GM23338 (cell line): ENCODE data around the gene BMS1. TPM values are rescaled to one million over a fixed set of nuclear protein-coding genes. Genes with fewer than 3 reads are reported as not detected.
A peak's percentile ranks its signal among the peaks of the same experiment; 100 is the strongest.

Experiments
- ATAC-seq: fragments of 200-7000 bp; cut with Tn5 transposase; 3 replicates; pipeline ENCODE4 v1.9.1; 2020
- DNase-seq: peaks from one replicate; pipeline ENCODE4 v3.0.0-alpha.2; 2015; ENCODE audit warnings: low spot score
- H2AFZ ChIP-seq: fragments of 200-600 bp; sonication (generic); 2 replicates; pipeline ENCODE4 v1.8.0; 2016; ENCODE audit warnings: antibody characterized with exemption, mild to moderate bottlenecking, moderate library complexity
- H3F3A ChIP-seq: fragments of 200-600 bp; sonication (generic); replicated peaks from 2 replicates; pipeline ENCODE4 v1.8.0; 2017; ENCODE audit warnings: antibody characterized with exemption, mixed run types, low read depth
- H3K27ac ChIP-seq: fragments of 200-600 bp; sonication (generic); 2 replicates; pipeline ENCODE4 v1.6.1; 2016; ENCODE audit warnings: low read depth
- H3K27me3 ChIP-seq: fragments of 200-600 bp; sonication (generic); 2 replicates; pipeline ENCODE4 v1.8.0; 2016; ENCODE audit warnings: mild to moderate bottlenecking, mixed run types, moderate library complexity; ENCODE audit not compliant: insufficient read depth
- H3K36me3 ChIP-seq: fragments of 200-600 bp; sonication (generic); 2 replicates; pipeline ENCODE4 v1.8.0; 2016; ENCODE audit warnings: mild to moderate bottlenecking; ENCODE audit not compliant: insufficient read depth
- H3K4me1 ChIP-seq: fragments of 200-600 bp; sonication (generic); 2 replicates; pipeline ENCODE4 v1.8.0; 2016; ENCODE audit warnings: mild to moderate bottlenecking, moderate library complexity; ENCODE audit not compliant: insufficient read depth
- H3K4me2 ChIP-seq: fragments of 200-600 bp; sonication (generic); 2 replicates; pipeline ENCODE4 v1.7.1; 2017; ENCODE audit warnings: mixed run types
- H3K4me3 ChIP-seq: fragments of 200-600 bp; sonication (generic); 2 replicates; pipeline ENCODE4 v1.6.1; 2016; ENCODE audit warnings: mixed run types
- H3K79me2 ChIP-seq: fragments of 200-600 bp; sonication (generic); replicated peaks from 2 replicates; pipeline ENCODE4 v1.8.0; 2017; ENCODE audit warnings: mild to moderate bottlenecking; ENCODE audit not compliant: insufficient read depth
- H3K9me2 ChIP-seq: fragments of 200-600 bp; sonication (generic); 2 replicates; pipeline ENCODE4 v1.8.0; 2017; ENCODE audit not compliant: insufficient read depth
- H4K20me1 ChIP-seq: fragments of 200-600 bp; sonication (generic); replicated peaks from 2 replicates; pipeline ENCODE4 v1.8.0; 2017; ENCODE audit warnings: mild to moderate bottlenecking; ENCODE audit not compliant: insufficient read depth
- H3K27ac Mint-ChIP-seq: 2 replicates; pipeline ENCODE4 v1.8.0; 2020; ENCODE audit warnings: inconsistent platforms, mild to moderate bottlenecking, moderate library complexity, mixed read lengths
- H3K27me3 Mint-ChIP-seq: 3 replicates; pipeline ENCODE4 v1.8.0; 2022; ENCODE audit warnings: low read depth, mild to moderate bottlenecking, moderate library complexity, mixed read lengths, inconsistent platforms; ENCODE audit not compliant: insufficient read depth, poor library complexity
- H3K36me3 Mint-ChIP-seq: 3 replicates; pipeline ENCODE4 v1.8.0; 2021; ENCODE audit warnings: low read depth, mild to moderate bottlenecking, inconsistent platforms, moderate library complexity, mixed read lengths
- H3K4me1 Mint-ChIP-seq: 3 replicates; pipeline ENCODE4 v1.8.0; 2020; ENCODE audit warnings: mild to moderate bottlenecking, inconsistent platforms, mixed read lengths
- H3K4me3 Mint-ChIP-seq: 3 replicates; pipeline ENCODE4 v1.8.0; 2021; ENCODE audit warnings: moderate library complexity, mild to moderate bottlenecking, inconsistent platforms, mixed read lengths
- H3K9me3 Mint-ChIP-seq: 3 replicates; pipeline ENCODE4 v1.8.0; 2020; ENCODE audit warnings: moderate library complexity, mild to moderate bottlenecking, inconsistent platforms, mixed read lengths
- CREB1 ChIP-seq: fragments of 250-450 bp; sonication (Bioruptor Pico); IDR thresholded peaks from 2 replicates; pipeline ENCODE4 v1.5.0; 2020; ENCODE audit warnings: low read depth, mild to moderate bottlenecking, moderate library complexity
- CTCF ChIP-seq, 2 experiments: fragments of 200-600 bp in 1 of 2; sonication (generic) in 1 of 2; conservative IDR thresholded peaks; 2 replicates each; pipeline versions ENCODE4 v1.5.1 to v1.6.1; 2016 to 2017; ENCODE audit warnings: antibody characterized with exemption in 2 of 2, low read depth in 2 of 2, mild to moderate bottlenecking in 2 of 2, moderate library complexity in 1 of 2
- ETS1 ChIP-seq: IDR thresholded peaks from 2 replicates; pipeline ENCODE4 v1.6.1; 2016; ENCODE audit warnings: antibody characterized with exemption
- EZH2 ChIP-seq: fragments of 200-600 bp; sonication (generic); IDR thresholded peaks from one replicate; pipeline ENCODE4 v1.8.0; 2017; ENCODE audit warnings: antibody characterized with exemption, mild to moderate bottlenecking, low read depth; ENCODE audit not compliant: unreplicated experiment
- EZH2phosphoT487 ChIP-seq: fragments of 200-600 bp; sonication (generic); IDR thresholded peaks from one replicate; pipeline ENCODE4 v1.8.1; 2018; ENCODE audit warnings: antibody characterized with exemption; ENCODE audit not compliant: unreplicated experiment
- JUNB ChIP-seq: IDR thresholded peaks from one replicate; pipeline ENCODE4 v1.6.1; 2016; ENCODE audit warnings: antibody characterized with exemption; ENCODE audit not compliant: unreplicated experiment
- NANOG ChIP-seq: IDR thresholded peaks from 2 replicates; pipeline ENCODE4 v1.6.1; 2016; ENCODE audit warnings: antibody characterized with exemption, borderline replicate concordance
- POLR2AphosphoS5 ChIP-seq: IDR thresholded peaks from 2 replicates; pipeline ENCODE4 v1.6.1; 2016; ENCODE audit warnings: antibody characterized with exemption, low read depth
- REST ChIP-seq: IDR thresholded peaks from one replicate; pipeline ENCODE4 v1.6.1; 2018; ENCODE audit warnings: antibody characterized with exemption; ENCODE audit not compliant: unreplicated experiment
- STAT1 ChIP-seq: IDR thresholded peaks from one replicate; pipeline ENCODE4 v1.6.1; 2016; ENCODE audit warnings: antibody characterized with exemption; ENCODE audit not compliant: unreplicated experiment
- ZNF114 ChIP-seq: fragments of 250-450 bp; sonication (Bioruptor Pico); IDR thresholded peaks from 2 replicates; pipeline ENCODE4 v1.5.0; 2020; ENCODE audit warnings: mild to moderate bottlenecking, moderate library complexity
- ZNF331 ChIP-seq: fragments of 250-450 bp; sonication (Bioruptor Pico); IDR thresholded peaks from 2 replicates; pipeline ENCODE4 v1.5.0; 2020; ENCODE audit warnings: low read depth, mild to moderate bottlenecking, moderate library complexity
- ZNF462 ChIP-seq: fragments of 250-450 bp; sonication (Bioruptor Pico); IDR thresholded peaks from 2 replicates; pipeline ENCODE4 v1.5.0; 2020; ENCODE audit warnings: mild to moderate bottlenecking, moderate library complexity
- polyA plus RNA-seq: library from polyadenylated mRNA; unstranded; fragments of >200 nt; fragmentation: Nextera tagmentation; extraction: Ambion mirVana; gene quantifications from 2 replicates; pipeline ENCODE4 v1.2.1, GENCODE V29; 2016
- total RNA-seq: library from RNA; depleted of rRNA; stranded (reverse); fragments of >200 nt; shearing (Covaris generic); gene quantifications from 2 replicates; pipeline ENCODE4 v1.2.3, GENCODE V29; 2014

Gene BMS1
- total and polyA plus RNA-seq, 2 experiments from 2014 or later, result 26.4 to 37.7 TPM

GRCh38 chr10:42781893-42782445 is 626 bp upstream of the BMS1 start:
- Mint-ChIP-seq H3K9me3 (peaks cover 3% of the 10 kb centered on the region; the same call in 2 of the 3 replicates), H3K27ac (peak overlapping the region; percentile 99), H3K36me3 (peaks cover 36% of the 10 kb centered on the region), H3K27me3 (peaks cover 15% of the 10 kb centered on the region), H3K4me1 (no peaks in the 10 kb centered on the region), H3K4me3 (peak overlapping the region; percentile 95)
- H3K27ac ChIP-seq, result peak overlapping the region; percentile 99
- peaks cover 14% of the 10 kb centered on the region for H3K36me3 ChIP-seq
- H3K27me3 ChIP-seq, result peaks cover 10% of the 10 kb centered on the region; the same call in 1 of the 2 replicates
- DNase-seq (no peak), ATAC-seq (peak; percentile 9; the same call in 2 of the 3 replicates)
- H3K4me3 ChIP-seq, result peak overlapping the region; percentile 97
- 0 out of 2 replicates have a peak, but pooled peaks cover 2% of the 10 kb centered on the region for H3F3A ChIP-seq
- H3K4me2 ChIP-seq, result peak overlapping the region; percentile 95
- peaks cover 4% of the 10 kb centered on the region; the same call in 1 of the 2 replicates for H4K20me1 ChIP-seq
- peak overlapping the region; percentile 94 for H2AFZ ChIP-seq
- TF ChIP-seq JUNB (no peak), ZNF462 (no peak), ZNF331 (CRISPR knock-in tag) (no peak), EZH2phosphoT487 (no peak), ZNF114 (CRISPR knock-in tag) (no peak), ETS1 (no peak), POLR2AphosphoS5 (no peak), EZH2 (no peak), CTCF (conservative IDR thresholded peaks at IDR 0.05; ENCODE audit: low read depth in 2 of 2) (no peak), CREB1 (no peak), NANOG (no peak), REST (no peak), STAT1 (no peak)
- peaks cover 15% of the 10 kb centered on the region for H3K79me2 ChIP-seq
- no peaks in the 10 kb centered on the region for H3K9me2 ChIP-seq
- peaks cover 4% of the 10 kb centered on the region; the same call in 1 of the 2 replicates for H3K4me1 ChIP-seq
